Left colon (tissue), 2 donors: ENCODE results near the gene HS3ST3A1. TPM values are rescaled to one million over a fixed set of nuclear protein-coding genes. Genes with fewer than 3 reads are reported as not detected.

Experiments
- ATAC-seq: fragments of 200-7000 bp; cut with Tn5 transposase; one replicate; pipeline ENCODE4 v1.9.1; 2020; ENCODE audit warnings: mild to moderate bottlenecking, moderate library complexity
- DNase-seq, 2 donors: peaks; one replicate each; pipeline ENCODE4 v3.0.0-alpha.2; 2020
- intact Hi-C, 2 donors: fragments of 100-400 bp; cut with DNase I in 1 of 2; cut with micrococcal nuclease in 1 of 2; formaldehyde crosslinking; loops; one replicate each; pipeline versions ENCODE4 v1.11.2 to v1.14.0; 2022; cut with DNase I, micrococcal nuclease
- long read RNA-seq: library from polyadenylated mRNA; unstranded; transcript quantifications from one replicate; pipeline ENCODE4 v2.0.0, GENCODE V29; 2021
- total RNA-seq, 2 donors: library from RNA; stranded (reverse); fragmentation: NEBNext Ultra II Directional; extraction: Animal tissue kit (Norgen Biotek cat#: 25700); gene quantifications; one replicate each; pipeline ENCODE4 v1.2.1, GENCODE V29; 2021
- donor health status: DM: no; HTN: no; CAD: no.
- donor health status: DM: yes; HTN: yes; CAD: no.

The HS3ST3A1 gene
- total RNA-seq = under 1 TPM; 0.61 to 0.92 TPM
- long read RNA-seq, partial matches to known transcripts = 0 of 1 reads
- long read RNA-seq, other reads (novel, unspliced or antisense) = 0 of 1 reads

DNA sequence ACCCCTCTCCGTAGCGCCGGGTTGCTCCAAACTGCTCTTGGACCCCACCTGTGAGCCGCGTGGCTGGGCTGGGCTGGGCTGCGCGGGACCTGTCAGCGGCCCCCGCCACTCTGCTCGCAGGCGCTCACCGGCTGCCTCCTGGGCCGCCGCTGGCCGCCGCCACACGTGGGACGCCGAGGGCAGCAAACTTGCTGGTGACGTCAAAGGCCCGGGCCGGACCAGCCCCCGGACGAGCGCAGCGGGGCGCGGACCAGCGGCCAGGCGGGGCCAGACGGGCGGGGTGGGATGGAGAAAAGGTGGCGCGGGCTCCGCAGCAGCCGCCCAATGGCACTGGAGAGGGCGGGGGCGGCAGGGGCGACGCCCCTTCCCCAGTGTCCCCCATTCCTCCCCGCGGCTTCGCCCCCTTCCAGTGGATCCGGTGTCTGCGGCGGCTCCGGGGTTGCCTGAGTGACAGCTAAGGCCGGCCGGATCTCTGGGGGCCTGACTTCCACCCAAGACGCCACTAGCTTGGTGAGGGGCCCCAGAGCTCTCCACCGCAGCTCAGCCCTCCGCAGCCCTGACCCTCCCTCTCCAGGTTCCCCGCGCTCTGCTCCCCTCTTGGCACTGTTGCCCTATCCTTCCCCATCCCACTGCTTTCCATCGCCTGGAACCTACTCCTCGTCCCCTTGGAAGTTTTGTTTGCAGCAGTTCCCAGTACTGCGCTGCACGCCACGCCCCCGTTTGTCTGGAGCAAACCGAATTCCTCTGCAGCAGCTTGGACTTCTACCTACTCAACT lies at the start of gene HS3ST3A1:
Gene HS3ST3A1 (minus strand): TSS at position 154 of the 776 bp plus-strand sequence. CDS start 800 bp downstream, outside the sequence.
- DNase-seq = peak in 1 of 2 donors; percentile 17
- intact Hi-C loops = no loop called here
- peak; percentile 16 for ATAC-seq

DNA sequence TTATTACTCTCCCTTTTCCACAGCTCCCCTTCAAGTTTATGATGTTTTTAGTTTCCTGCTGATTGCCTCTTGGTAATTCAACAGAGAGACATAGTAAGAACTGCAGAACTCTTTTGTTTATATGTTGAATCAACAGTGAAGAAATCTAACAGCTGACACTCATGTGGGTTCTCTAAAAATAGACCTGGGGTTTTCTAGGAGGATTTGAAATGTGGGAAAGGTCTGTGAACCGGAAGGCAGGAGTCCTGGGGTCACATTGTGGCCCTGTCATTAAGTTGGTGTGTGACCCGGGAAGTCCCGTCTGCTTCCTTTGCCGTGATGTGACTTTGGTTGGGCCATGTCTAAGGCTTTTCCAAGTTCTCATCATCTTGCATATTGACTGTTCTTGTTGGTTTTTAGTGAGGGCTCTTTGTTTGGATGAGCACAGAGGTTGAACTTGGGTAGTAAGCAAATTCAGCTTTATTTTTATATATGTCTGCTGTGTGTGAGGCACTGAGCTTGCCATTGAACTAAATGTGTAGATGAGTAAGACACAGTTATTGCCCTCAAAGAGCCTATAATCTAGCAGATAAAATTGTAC lies 48.5 kb upstream of the HS3ST3A1 start:
- DNase-seq = no peak
- intact Hi-C loops = no loop called here
- no peak for ATAC-seq

DNA sequence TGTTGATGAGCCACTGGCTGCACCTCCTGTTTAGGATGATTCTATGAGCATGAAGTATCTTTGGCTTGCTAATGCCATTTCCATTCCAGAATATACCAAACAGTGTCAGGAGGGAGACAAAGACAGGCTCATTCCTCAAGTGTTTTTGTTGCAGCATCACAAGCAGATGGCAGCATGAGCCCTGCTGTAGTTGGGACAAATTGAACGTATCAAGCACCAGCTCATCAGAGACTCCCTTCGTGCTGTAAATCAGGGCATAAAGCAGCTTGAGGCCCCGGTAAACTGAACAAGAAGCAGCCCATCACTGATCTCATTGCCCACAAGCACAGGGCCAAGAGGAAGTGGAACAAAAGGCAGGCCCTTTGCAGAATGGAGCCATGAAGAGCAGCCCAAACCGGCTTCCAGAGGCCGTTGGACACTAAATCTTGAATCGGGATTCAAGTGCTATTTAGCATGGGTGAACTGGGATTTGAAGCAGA lies 45.9 kb upstream of the HS3ST3A1 start:
- intact Hi-C loops = no loop called here
- ATAC-seq (no peak), DNase-seq (no peak)

DNA sequence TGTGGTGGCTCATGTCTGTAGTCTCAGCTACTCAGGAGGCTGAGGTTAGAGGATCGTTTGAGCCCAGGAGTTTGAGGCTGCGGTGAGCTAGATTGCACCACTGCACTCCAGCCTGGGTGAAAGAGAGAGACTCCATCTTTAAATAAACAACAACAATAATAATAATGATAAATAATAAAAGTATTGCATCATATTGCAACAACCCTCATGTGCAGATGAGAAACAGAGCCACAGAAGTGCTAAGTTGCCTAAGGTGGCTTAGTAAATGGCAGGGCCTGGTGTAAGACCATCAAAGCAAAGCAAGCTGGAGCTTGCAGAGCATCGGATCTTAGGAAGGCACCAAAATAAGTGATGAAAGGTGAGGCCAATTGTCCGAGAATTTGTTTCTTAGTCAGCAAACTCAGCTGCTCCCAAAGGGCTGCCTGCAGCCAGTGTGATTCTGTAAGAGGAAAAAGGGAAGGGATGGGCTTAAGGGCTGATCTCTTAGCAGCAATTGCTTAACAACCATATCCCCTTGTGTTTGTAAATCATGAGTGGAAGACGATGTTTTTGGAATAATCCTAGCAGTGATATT lies 45.3 kb upstream of the HS3ST3A1 start:
- ATAC-seq = no peak
- intact Hi-C loops = no loop called here

DNA sequence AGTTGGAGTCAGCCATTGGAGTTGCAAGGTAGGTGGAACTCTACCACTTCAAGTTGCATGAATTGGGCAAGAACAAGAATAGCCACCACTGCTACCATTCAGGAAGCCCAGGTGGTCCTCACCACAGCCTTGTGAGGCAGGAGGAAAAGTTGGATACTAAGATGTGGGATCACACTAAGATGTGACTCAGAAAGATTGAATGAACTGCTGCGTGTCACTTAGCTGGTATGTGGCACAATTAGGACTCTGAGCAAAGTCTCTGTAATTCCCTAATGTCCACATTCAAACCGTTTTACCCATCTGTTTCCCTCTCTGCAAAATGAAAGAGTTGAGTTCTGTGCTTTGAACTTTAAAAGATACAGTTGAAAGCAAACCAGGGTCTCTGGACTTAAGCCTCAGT lies 44.7 kb upstream of the HS3ST3A1 start:
- ATAC-seq = no peak
- intact Hi-C loops = no loop called here
- no peak for DNase-seq

More for the DNA sequence above, 45.3 kb upstream of the HS3ST3A1 start:
- no peak for DNase-seq

DNA sequence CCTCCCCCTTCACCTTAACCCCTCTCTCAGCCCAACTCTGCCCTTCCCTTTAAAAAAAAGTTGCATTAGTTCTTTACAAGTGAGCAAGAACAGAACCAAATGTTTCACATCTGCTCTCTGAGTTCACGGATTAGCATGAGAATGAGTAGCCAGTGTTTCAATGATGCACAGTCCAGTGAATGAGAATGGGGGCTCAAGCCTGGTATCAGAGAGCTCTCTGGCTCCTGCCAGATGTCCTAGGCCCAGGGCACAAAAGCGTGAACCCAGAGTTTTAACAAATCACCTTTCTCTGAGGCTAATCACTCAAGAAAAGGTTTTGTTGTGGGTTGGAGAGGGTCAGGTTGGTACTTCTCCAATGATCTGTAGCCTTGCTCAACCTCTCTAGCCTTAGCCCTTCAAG lies 41.5 kb upstream of the HS3ST3A1 start:
- DNase-seq (no peak), ATAC-seq (no peak)
- intact Hi-C loops = no loop called here

DNA sequence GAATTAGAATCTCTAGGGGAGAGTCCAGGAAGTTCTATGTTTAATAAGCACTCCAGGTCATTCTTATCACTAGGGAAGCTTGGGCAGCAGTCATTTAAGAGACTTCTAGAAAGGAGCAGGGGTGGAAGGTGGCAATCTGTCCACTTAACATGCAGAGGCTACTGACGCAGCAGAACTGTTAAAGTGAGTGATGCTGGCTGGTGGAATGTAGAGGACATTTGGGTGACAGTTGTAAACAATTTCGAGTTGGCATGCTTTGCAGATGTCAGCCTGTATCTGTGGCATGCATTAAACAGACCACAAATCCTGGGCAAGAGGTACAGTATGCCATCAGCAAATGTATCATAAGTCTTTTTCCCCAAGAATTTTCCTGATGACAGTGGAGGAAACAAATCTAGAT lies 40.5 kb upstream of the HS3ST3A1 start:
- DNase-seq = no peak
- intact Hi-C loops = no loop called here
- ATAC-seq = no peak

DNA sequence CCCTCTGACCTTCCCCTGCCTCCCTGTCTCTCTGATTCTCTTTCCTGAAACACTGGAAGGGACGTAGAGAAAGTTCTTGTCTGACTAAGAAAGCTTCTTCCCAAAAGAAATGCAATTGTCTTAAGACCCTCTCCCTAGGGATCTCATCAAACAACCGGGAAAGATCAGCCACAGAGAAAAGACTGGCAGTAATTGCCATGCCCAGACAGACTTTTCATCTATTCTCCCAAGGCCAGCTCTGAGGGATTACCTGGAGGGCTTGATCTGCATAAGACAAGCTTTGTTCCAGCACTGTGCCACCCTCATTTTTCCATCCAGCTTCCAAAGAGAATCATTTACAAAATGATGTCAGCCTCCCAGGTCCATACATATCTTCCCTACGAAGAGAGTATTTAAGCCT lies 38.8 kb upstream of the HS3ST3A1 start:
- intact Hi-C loops = no loop called here
- ATAC-seq (no peak), DNase-seq (no peak)

DNA sequence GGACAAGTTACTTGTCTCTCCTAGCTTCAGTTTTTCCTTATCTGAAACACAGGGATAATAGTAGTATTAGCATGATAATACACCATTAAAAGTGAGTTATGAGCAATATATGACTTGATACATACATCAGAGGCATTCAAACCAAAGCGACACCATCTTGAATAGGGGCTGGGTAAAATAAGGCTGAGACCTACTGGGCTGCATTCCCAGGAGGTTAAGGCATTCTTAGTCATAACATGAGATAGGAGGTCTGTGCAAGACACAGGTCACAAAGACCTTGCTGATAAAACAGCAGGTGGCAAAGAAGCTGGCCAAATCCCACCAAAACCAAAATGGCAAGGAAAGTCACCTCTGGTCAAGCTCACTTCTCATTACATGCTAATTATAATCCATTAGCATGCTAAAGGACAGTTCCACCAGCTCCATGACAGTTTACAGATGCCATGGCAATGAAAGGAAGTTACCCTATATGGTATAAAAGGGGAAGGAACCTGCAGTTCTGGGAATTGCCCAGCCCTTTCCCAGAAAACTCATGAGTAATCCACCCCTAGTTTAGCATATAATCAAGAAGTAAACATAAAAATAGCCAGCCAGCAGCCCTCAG lies 37.2 kb upstream of the HS3ST3A1 start:
- DNase-seq (no peak), ATAC-seq (no peak)
- intact Hi-C loops = no loop called here

DNA sequence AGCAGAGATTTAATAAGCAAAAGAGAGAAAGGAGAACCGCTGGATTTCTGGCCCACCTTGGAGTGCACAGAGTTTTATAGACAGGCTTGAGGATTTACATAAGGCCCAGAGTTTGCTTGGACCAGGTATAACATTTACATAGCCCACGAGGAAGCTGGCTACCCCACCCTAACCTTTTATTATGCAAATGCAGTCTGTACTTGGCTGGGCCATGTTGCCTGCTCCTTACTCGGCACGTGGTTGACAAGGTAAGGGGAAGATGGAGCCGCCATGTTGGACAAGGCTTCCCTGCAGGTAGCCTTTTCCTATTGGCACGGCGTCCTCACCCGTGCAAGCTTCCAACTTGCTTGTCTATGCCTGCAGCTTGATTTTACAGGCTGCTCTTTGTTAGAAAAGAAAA lies 35.2 kb upstream of the HS3ST3A1 start:
- no peak for ATAC-seq
- no peak for DNase-seq
- intact Hi-C loops = no loop called here

DNA sequence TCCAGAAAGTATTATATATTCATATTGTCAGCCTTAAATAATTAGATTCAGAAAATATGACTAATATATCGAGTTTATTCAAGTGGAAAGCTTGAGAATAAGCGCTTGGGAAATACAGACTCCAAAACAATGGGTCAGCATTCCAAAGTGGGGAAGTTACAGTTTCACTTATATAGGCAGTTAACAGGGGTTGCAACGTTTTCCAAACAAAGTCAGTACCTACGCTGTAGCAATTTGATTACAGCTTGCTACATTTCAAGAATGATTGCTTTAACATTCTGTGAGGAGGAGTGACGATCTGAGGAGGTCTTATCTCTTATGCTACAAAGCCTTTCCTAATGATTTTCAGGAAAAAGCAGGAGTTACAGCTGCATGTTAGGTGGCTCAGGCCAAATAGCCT lies 34.2 kb upstream of the HS3ST3A1 start:
- ATAC-seq (no peak), DNase-seq (no peak)
- intact Hi-C loops = no loop called here

DNA sequence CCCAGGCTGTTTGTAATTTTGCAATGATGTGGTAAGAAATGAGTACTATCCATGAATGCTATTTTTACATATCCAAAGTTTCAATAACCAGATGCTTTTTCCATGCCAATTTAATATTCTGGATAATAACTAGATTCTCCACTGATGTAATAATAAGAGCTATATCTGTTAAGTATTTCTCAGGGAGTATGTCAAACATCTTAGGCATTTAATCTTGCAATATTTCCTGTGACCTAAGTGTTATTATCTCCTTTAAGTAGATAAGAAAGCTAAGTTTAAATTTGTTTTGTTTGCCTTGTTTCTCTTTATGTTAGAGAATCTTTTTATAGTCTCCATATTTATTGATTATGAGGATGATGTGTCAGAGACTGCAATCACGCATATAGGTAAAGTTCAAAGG lies 32.3 kb upstream of the HS3ST3A1 start:
- ATAC-seq = no peak
- intact Hi-C loops = no loop called here

DNA sequence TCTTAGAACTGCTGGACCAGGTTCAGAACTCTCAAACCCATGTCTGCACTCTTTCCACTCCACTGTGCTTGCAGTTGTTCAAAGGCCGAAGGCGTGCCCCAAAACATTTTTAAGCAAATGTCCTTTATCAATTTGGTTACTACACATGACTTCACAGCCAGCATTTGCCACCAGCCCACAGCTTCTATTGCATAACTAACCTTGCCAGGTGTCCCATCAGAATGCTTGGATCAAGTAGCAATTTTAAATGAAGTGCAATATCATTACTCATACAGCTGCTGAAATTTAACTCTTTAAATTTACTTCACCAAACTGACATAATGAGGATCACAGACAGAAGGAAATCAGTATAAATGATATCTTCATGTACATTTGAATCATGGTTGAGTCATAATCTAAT lies 29.8 kb upstream of the HS3ST3A1 start:
- intact Hi-C loops = no loop called here
- no peak for ATAC-seq
- no peak for DNase-seq

More for the DNA sequence above, 32.3 kb upstream of the HS3ST3A1 start:
- DNase-seq = no peak

DNA sequence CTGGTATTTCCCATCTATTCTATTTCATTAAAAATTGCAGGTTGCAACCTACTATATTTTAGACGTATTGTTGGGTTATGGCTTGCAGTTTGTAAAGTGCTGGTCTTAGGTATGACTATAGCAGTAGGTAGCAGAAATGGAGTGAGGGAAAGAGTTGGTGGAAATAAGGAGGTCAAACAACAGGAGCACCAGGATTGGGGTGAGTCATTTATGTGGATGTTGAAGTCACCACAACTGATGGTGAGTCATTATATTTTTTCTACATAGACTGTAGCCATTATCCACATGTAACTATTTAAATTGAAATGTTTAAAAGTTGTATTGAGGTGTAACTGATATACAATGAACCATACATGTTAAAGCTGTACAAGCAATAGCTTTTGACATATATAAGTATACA lies 25.0 kb upstream of the HS3ST3A1 start:
- no peak for ATAC-seq

DNA sequence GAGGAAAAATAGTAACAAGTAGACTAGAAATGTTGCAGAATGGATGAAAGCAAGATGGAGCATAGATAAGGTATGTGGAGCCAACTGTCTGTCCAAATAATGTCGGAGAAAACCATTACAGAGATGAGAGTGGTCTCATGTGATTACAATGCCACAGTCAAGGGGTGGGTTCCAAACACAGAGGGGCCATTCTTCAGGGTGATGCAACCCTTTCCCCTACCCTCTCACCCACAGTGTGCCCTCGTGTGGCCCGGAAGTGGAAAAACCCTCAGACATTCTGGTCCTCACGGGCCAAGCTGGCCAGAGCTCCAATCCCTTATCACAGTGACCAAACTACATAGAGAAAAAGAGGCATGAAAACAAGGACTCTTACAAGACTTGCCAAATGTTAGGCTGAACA lies 17.7 kb upstream of the HS3ST3A1 start:
- DNase-seq (no peak), ATAC-seq (no peak)
- intact Hi-C loops = no loop called here

More for the DNA sequence above, 25.0 kb upstream of the HS3ST3A1 start:
- no peak for DNase-seq
- intact Hi-C loops = no loop called here

DNA sequence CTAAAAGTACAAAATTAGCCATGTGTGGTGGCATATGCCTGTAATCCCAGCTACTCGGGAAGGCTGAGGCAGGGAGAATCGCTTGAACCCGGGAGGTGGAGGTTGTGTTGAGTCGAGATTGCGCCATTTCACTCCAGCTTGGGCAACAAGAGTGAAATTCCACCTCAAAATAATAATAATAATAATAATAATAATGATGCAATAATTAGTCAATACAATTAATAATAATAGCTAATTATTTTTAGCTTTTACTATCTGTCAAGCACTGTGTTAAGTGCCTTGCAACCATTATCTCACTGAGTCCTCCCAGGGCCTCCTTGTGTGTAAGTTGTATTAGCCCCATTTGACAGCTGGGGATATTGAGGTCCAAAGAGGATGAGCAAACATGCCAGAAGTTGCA lies 14.3 kb upstream of the HS3ST3A1 start:
- DNase-seq (no peak), ATAC-seq (no peak)
- intact Hi-C loops = no loop called here

DNA sequence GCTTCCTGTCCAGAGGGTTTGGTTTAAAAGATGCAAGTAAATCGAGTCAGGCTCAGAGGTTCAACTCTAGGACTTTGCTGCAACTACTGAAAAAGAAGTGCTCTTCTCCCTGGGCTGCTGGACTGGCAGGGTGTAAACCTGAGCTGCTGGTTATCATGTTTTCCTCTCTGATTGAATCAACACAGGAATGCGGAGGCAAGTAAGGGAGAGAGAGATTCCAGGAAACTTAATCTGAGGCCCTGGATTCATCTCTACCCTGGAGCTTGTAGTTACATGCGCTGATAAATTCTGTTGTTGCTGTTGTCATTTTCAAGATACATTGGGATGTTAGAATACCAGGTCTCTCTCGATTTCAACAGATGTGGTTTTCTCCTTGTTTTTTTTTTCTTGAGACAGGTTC lies 8.2 kb upstream of the HS3ST3A1 start:
- no peak for DNase-seq
- intact Hi-C loops = no loop called here
- ATAC-seq = no peak

DNA sequence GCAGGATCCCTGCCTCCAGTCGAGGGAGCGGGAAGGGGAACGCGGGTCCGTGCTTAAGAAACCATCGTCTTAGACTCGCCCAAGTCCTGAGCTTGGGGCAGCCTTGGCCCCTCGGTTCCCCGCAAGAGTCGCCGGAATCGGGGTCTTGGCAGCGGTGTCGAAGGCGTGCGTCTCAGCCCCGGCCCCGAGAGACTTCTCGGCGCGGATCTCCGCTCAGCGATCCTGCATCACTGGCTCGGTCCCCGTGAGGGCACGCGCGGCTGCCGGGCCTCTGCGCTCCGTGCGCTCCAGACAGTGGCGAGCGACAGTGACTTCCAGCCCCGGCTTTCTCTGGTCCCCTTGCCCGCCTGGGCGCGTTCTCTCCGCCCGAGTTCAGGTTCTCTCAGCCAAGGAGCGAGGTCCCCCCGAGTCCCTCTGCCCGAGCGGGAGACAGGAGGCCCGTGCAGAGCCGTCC lies 380 bp downstream of the HS3ST3A1 start:
- ATAC-seq (no peak), DNase-seq (peak in 1 of 2 donors; percentile 7)
- intact Hi-C loops = no loop called here

DNA sequence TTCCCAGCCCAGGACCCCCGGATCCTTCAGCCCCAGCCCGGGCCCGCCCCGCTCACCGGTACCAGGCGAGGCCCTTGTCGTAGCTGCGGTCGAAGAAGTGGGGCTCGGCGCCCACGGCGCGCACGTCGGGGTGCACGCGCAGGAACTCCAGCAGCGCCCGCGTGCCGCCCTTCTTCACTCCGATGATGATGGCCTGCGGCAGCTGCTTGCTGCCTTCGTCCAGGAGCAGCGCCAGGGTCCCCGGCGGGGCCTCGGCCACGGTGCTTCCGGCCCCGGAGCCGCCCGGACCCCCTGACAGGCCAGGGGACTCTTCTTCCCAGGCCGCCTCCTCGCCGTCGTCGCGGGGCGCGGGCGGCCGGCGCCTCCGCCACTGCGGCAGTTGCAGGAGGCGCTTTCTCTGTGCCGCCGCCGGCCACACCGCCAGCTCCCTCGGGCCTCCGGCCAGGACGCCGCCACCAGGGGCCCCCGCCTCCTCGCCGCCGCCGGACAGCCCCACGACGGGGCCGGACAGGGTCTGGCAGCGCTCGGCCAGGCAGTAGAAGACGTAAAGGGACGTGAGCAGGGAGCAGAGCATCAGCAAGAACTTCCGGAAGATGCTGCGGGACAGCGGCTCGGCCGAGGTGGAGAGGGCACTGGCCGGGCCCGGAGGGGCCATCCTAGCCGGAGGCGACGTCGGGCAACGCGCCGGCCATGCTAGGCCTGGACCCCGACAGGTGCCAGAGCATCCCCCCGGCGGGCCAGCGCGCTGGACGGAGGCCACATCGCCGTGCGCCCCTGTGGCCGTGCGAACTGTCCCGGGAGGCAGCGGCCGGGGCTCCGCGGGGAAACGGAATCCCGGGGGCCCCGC lies 1.0 kb downstream of the HS3ST3A1 start:
- intact Hi-C loops = no loop called here
- ATAC-seq (no peak), DNase-seq (peak in 1 of 2 donors; percentile 5)
